ENCODE results near the gene SFT2D1.

DNA sequence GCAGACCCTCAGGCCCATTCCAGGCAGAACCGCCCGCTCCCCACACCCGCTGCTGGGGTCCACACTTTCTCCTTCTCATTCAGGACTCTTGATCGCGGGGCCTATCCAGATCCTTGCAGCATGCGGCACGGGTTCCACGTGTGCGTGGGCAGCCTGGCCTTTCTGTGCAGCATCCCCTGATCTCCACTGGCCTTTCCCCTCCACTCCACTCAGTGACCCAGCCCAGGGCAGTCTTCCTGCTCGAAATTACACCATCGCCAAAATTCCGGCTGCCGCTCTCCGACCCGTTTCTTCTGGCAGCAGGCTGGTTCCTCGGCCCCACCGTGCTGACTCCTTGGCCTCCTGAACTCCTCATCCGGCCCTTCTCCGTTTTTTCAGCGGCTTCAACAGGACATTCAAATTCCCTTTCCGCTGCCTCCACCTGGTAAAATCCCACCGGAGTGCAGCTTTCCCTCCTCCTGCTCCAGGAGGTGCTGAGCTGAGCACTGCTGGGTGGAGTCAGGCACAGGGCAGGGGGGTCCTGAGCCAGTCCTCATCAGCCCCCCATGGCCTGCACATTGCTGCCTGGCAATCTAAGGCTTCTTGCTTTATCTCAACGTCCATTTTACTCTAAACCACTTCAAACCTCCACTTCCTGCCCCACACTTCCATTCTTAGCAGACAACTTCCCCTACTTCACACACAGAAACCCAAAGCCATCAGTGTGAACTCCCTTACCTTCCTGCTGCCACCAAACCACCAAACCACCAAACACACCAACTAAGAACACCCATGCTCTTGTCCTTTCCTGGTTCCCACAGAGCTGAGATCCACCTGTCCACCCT lies 9.0 kb downstream of the SFT2D1 start:
- TF ChIP-seq CTCF (IDR thresholded peaks at IDR 0.05) (no peak), POLR2A (IDR thresholded peaks at IDR 0.05) (no peak)

All from Peyer's patch (tissue), 4 donors.